Prostate gland (tissue), 2 donors: ENCODE data around the gene SLC39A3.
A peak's percentile ranks its signal among the peaks of the same experiment; 100 is the strongest.

Experiments
- CTCF ChIP-seq, 4 experiments: fragments of 200-600 bp in 2 of 4; fragments of 450-650 bp in 2 of 4; sonication (generic) in 2 of 4; IDR thresholded peaks; 1 replicate in 3 of 4; 2 replicates in 1 of 4; pipeline ENCODE4 v1.5.1; 2016 to 2019; ENCODE audit warnings: antibody characterized with exemption in 4 of 4, mild to moderate bottlenecking in 2 of 4, moderate library complexity in 2 of 4
- POLR2A ChIP-seq: fragments of 450-650 bp; IDR thresholded peaks from one replicate; pipeline ENCODE4 v1.6.1; 2016; ENCODE audit warnings: antibody characterized with exemption, mild to moderate bottlenecking
- POLR2AphosphoS5 ChIP-seq: sonication (generic); formaldehyde crosslinking; IDR thresholded peaks from one replicate; pipeline ENCODE4 v1.6.1; 2017; ENCODE audit warnings: antibody characterized with exemption

- TF ChIP-seq POLR2A, result peak; percentile 79
- TF ChIP-seq POLR2AphosphoS5, result peak; percentile 99
- TF ChIP-seq CTCF (IDR thresholded peaks at IDR 0.05), result peak in 3 of 4 experiments; percentile 21 to 76 (median 67)
Measured at GRCh38 chr19:2782936-2783780, 43.3 kb upstream of the SLC39A3 start, which contains the start of gene SGTA.
